GM19455 (cell line): Measurements from ENCODE around the gene SSC5D.

Experiments
- ATAC-seq: cut with Tn5 transposase; IDR thresholded peaks from one replicate; pipeline ENCODE4 v1.9.1; 2021; ENCODE audit not compliant: unreplicated experiment

SSC5D gene

DNA sequence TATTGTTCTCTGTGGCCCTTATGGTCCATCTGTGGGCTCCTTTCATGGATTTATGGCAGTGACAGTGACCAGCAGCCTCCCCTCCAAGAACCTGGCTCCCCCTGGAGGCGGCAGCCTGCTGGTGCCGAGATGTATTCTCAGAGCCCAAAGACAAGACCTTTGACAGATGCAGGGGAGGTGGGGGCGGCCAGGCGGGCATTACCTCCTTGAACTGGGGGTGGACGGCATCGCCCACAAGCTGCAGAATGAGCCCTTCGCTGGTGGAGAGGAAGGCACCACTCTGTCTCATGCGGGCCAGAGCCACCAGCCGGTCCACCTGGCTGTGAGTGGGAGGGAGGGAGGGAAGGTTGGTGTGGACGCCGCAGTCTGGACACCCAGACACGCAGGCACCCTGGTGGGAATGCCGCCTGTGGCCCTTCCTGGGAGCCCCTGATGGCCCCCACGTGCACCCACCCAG, 33.4 kb upstream of the SSC5D start:
- no peak for ATAC-seq

DNA sequence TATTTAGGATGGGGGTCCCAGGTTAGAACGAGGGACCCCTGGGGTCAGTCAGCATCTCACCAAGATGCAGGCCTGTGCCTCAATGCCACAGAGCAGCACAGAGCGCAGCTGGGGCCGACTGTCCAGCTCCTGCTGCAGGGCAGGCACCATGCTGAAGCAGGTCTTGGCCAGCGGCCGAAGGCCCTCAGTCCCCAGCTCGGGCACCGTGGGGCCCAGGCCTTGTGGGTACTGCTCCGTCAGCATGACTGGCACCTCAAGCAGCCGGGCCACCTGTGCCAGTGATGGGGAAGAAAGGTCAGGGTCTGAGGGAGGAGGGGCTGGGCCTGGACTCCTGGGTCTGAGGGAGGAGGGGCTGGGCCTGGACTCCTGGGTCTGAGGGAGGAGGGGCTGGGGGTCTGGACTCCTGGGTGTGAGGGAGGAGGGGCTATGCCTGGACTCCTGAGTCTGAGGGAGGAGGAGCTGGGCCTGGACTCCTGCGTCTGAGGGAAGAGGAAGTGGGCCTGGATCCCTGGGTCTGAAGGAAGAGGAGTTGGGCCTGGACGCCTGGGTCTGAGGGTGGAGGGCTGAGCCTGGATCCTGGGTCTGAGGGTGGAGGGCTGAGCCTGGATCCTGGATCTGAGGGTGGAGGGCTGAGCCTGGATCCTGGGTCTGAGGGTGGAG, 32.5 kb upstream of the SSC5D start:
- ATAC-seq = no peak

DNA sequence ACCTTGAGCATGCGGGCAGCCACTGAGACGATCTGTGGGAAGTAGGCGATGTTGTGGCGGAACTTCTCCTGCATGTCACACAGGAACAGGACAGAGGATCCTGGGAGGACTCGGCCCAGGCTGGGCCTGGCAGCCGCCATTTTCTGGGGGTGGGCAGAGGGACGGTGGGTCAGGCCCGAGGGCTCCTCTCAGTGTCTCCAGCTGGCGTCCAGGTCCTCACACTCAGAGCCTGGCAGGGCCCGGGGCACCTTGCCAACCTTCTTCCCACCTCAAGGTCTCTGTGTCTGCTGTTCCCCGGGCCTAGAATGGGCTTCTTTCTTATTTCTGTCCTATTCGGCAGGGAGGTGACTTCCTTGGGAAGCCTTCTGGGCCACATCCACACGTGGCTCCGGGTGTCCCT, 31.9 kb upstream of the SSC5D start:
- no peak for ATAC-seq

GRCh38 chr19:55457683-55458457, 30.4 kb upstream of the SSC5D start:
- ATAC-seq = no peak

GRCh38 chr19:55459551-55459949, 28.7 kb upstream of the SSC5D start:
- no peak for ATAC-seq

DNA sequence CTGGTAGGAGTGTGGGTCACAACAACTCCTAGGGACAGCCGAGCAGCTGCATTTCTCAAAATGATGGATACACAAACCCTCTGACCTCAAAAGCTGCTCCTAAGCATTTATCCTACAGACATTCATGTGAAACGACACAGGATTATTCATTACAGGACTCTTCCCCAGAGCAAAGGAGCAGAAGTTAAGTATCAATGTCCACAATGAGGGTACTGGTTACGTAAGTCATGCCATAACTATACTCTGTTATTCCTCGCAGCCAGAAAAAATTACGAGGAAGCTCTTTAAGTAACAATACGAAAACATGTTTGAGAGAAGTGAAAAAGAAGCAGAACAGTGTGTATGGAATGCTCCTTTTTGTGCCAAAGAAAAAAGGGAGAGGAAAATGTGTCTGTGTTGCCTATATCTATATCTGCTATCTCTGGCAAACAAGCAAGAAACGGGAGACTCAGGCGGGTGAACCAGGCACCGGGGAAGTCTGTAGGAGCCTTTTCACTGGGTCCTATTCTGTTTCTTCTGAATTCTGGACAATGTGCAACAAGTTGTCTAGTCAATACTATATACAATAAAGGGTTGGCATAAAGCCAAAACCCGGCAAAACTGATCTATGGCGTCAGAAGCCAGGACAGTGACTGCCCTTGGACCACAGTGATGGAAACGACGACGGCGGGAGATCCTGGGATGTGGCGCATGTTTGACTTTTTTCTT, 28.1 kb upstream of the SSC5D start:
- no peak for ATAC-seq

GRCh38 chr19:55460670-55461258, 27.5 kb upstream of the SSC5D start:
- ATAC-seq = no peak

DNA sequence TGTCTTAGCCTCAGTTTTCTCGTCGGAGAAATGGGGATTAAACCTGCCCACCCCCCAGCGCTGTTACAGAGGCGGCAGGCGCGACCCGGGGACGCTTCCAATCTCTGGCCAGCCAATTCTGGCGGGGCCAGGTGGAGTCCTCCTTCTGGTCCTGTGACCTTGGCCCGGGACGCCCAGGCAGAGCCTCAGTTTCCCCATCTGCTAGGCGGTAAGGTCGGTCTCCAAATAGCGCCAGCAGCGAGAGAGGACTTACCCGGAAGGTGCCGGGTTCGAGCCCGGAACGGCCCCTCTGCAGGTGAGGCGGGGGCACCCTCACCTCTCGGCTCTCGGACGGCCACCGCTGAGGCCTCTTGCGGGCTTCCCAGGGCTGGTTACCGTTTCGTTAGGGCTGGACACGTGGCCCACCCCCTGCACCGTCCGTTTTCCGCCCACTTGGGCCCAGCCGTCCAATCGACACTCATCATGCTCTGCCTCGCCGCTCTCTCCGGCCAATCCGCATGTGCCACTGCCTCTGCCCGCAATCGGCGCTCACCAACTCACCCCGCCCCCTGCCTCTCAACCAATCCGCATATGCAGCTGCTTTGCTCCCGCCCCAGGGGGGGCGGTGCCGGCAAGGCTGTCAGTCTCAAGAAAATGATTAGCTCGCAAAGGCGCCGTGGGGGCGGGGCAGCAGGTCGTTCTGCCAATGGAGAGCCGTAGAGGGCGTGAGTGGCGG, 26.8 kb upstream of the SSC5D start, which contains the start of gene ISOC2:
ISOC2 (minus strand) TSS at position 384 of the 715 bp plus-strand sequence. CDS start 5,156 bp downstream, outside the sequence.
- ATAC-seq = peak; percentile 95

DNA sequence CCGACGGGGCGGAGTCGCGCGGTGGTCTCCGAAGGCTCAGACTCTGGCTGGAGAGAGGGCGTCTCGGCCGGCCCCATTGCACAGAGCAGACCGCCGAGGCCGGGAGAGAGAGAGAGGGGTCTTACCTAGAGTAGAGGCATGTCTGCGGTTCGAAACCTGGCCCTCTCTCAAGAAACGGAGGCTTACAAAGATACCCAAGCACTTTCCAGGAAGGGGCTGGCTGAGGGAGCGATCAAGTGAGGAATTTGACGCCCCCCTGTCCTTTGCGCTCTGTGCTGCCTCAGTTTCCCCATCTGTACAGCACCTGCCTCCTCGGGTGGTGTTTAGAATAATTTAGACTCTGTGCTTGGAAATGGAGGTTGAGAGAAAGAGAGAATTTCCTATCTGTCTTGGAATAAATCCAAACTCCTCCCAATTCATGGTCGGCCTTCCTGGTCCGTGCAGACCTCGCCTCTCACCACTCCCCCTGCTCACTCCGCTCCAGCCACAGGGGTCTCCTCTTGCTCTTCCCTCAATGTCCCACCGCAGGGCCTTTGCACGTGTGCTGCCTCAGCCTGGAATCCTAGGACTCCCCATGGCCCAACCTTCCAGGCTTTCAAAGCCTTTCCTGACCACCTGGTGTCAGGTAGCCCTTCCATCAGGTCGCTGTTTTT, 26.1 kb upstream of the SSC5D start:
- no peak for ATAC-seq

- no peak for ATAC-seq
These were observed 25.5 kb upstream of the SSC5D start for GRCh38 chr19:55462722-55463121.

- no peak for ATAC-seq
These were observed 24.6 kb upstream of the SSC5D start for GRCh38 chr19:55463583-55464031.

DNA sequence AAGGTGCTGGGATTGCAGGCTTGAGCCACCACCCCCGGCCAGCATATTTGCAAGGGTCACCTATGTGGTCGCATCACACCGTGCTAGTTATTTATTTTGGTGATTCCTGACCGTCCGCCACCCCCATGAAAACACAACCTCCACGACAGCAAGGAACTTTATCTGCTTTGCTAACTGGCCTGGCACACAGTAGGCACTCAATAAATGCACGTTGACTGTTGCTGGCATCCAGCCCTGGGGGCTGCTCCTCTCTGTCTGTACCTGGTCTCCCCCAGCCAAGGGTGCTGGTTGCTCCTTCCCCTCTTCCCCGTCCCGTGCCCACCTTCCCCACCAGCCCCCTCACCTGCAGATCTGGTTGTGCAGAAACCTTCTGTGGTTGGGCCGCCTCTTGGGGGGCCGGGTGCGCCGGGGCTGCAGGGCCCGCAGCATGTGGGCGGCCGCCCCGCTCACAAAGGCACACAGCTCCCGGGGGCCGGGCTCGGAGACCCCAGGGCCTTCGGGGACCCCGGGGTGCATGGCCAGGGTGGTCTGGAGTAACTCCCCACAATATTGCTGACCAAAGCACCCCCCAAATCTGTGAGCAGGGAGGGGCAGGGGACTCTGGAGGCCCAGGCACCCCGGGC, 24.1 kb upstream of the SSC5D start:
- no peak for ATAC-seq

GRCh38 chr19:55464662-55465054, 23.6 kb upstream of the SSC5D start, which contains the start of gene C19orf85:
Gene C19orf85, minus strand, starts transcription at chr19:55464751. Its CDS starts 197 bp downstream, at chr19:55464554.
- ATAC-seq = no peak

- ATAC-seq = no peak
These were observed 22.6 kb upstream of the SSC5D start for GRCh38 chr19:55465460-55466240.

DNA sequence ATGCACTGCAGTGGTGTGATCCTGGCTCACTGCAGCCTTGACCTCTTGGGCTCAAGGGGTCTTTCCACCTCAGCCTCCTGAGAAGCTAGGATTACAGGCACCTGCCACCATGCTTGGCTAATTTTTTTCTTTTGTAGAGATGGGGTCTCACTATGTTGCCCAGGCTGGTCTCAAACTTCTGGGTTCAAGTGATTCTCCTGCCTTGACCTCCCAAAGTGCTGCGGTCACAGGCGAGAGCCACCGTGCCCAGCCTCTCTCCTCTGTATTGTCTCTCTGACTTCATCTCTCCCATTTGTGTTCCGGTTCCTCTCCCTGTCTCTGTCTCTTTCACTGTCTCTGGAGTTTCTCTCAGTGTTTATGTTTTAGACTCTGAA, 22.0 kb upstream of the SSC5D start:
- ATAC-seq = no peak

- ATAC-seq = no peak
These were observed 20.8 kb upstream of the SSC5D start for GRCh38 chr19:55467236-55468053.

- ATAC-seq = no peak
These were observed 20.2 kb upstream of the SSC5D start for GRCh38 chr19:55468054-55468393.

DNA sequence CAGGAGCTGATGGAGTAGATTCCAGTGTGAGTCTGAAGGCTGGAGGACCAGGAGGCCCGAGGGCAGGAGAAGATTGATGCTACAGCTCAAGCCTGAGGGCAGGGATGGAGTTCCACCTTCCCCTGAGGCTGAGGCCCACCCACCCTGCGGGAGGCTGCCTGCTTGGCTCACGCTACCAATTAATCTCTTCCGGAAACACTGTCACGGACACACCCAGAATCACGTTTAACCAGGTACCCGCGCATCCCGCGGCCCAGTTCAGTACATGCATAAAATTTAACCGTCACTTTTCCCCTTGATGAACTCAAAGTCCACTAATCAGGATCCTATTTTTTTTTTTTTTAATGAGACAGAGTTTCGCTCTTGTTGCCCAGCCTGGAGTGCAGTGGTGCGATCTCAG, 17.0 kb upstream of the SSC5D start:
- no peak for ATAC-seq
